Astrocyte (in vitro differentiated cells and primary cell): ENCODE results near the gene ZNF618.

ENCODE experiments used
- CTCF ChIP-seq: IDR thresholded peaks from 2 replicates; pipeline ENCODE4 v1.5.1; 2011; ENCODE audit warnings: low read depth, mild to moderate bottlenecking, inconsistent platforms, low read length, moderate library complexity; ENCODE audit not compliant: insufficient read depth
- EZH2 ChIP-seq: IDR thresholded peaks from 2 replicates; pipeline ENCODE4 v1.6.1; 2012; ENCODE audit warnings: mild to moderate bottlenecking, low read length, inconsistent platforms; ENCODE audit not compliant: insufficient read depth

GRCh38 chr9:114033397-114034103 is 157.4 kb downstream of the ZNF618 start:
- TF ChIP-seq EZH2, result no peak
- TF ChIP-seq CTCF, result peak; percentile 22
